ENCODE data around the gene COL5A1.

The COL5A1 gene

DNA sequence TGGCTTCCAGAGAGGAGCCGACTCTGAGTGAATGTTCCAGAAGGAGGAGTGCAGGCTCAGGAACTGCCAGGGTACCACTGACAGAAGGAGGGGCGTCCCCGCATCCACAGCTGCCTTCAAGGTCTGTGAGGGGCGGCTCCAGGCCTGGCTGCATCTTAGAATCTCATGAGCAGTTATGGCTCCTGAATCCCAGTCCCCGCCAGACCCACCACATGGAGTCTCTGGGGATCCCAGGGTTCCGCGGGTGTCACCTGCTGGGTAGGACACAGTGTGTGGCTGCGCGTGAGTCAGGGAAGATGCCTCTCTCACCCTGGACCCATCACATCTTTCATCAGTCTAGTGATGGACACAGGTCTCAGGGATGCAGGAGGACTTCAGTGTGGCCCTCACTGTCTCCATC is 79.2 kb downstream of the COL5A1 start:
- no peak overlapping the region for H3K4me3 ChIP-seq (ENCODE audit: low read depth, low read length)
- TF ChIP-seq, protein P1, sequence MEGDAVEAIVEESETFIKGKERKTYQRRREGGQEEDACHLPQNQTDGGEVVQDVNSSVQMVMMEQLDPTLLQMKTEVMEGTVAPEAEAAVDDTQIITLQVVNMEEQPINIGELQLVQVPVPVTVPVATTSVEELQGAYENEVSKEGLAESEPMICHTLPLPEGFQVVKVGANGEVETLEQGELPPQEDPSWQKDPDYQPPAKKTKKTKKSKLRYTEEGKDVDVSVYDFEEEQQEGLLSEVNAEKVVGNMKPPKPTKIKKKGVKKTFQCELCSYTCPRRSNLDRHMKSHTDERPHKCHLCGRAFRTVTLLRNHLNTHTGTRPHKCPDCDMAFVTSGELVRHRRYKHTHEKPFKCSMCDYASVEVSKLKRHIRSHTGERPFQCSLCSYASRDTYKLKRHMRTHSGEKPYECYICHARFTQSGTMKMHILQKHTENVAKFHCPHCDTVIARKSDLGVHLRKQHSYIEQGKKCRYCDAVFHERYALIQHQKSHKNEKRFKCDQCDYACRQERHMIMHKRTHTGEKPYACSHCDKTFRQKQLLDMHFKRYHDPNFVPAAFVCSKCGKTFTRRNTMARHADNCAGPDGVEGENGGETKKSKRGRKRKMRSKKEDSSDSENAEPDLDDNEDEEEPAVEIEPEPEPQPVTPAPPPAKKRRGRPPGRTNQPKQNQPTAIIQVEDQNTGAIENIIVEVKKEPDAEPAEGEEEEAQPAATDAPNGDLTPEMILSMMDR (IDR thresholded peaks at IDR 0.05; ENCODE audit: insufficient read depth, low read depth, low read length, missing control alignments), result no peak
- no peak for DNase-seq (ENCODE audit: low read depth)

DNA sequence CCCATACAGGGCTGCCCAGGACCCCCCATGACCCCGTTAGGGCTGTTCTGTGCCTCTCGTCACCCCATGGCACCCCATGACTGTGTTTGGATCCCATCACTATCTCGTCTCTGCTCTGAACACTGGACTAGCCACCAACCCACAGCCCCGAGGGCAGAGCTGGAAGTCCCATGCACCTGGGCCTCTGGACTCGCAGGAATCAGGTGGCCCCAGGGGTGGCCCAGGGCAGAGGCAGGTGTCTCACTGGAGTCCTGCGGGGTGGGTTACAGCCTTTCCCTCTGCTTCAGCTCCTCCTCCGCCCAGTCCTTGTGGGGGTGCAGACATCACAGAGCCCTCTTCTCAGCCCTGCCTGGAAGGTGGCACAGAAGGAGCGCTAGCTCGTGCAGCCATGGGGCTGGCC is 79.7 kb downstream of the COL5A1 start:
- DNase-seq (ENCODE audit: low read depth), result no peak
- H3K4me3 ChIP-seq (ENCODE audit: low read depth, low read length), result no peak overlapping the region
- TF ChIP-seq, protein P1 (IDR thresholded peaks at IDR 0.05; ENCODE audit: insufficient read depth, low read depth, low read length, missing control alignments), result no peak

DNA sequence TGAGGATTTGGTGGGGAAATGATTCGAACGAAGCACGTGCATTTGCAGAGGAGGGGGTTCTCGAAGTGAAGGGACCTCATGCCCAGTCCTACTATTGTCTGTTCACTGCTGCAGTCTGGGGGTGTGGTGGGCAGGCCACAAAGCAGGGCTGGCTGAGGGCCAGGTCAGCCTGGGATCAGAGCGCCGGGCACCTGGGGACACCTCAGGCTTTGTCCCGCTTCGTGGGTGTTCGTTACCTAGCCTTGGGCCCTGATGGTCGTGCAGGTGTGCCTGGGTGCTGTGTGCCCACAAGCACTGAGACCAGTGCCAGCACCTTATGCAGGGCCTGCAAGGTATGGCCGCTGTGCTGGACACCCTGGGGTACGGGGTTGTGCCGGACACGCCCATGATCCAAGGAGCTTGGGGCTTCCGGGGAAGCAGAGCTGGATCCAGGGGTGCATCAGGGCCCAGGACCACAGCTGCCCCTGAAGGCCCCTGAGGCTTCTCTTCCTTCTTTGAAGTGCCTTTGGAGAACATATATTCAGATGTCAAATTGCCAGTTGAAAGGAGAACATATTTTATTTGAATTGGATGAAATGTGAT is 80.6 kb downstream of the COL5A1 start:
- no peak for DNase-seq (ENCODE audit: low read depth)
- no peak overlapping the region for H3K4me3 ChIP-seq (ENCODE audit: low read depth, low read length)
- TF ChIP-seq, protein P1 (IDR thresholded peaks at IDR 0.05; ENCODE audit: insufficient read depth, low read depth, low read length, missing control alignments), result no peak

DNA sequence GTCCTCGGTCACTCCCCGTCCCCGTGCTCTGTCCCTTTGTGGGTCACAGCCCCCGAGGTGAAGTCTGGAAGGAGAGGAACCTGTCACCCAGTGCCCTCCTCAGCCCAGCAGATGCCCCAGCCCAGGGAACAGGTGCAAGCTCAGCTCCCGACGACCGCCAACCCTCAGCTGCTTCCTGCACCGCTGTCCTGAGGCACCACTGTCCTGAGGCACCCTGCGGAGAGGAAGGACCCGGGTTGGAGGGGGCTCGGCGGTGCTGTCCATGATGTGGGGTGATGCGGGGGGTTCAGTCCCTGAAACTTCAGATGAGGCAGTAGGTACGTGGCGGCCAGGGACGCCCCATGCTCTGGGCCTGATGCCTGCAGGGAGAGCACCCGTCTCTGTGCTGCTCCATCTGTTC is 81.4 kb downstream of the COL5A1 start:
- no peak overlapping the region for H3K4me3 ChIP-seq (ENCODE audit: low read depth, low read length)
- TF ChIP-seq, protein P1 (IDR thresholded peaks at IDR 0.05; ENCODE audit: insufficient read depth, low read depth, low read length, missing control alignments), result no peak
- no peak for DNase-seq (ENCODE audit: low read depth)

DNA sequence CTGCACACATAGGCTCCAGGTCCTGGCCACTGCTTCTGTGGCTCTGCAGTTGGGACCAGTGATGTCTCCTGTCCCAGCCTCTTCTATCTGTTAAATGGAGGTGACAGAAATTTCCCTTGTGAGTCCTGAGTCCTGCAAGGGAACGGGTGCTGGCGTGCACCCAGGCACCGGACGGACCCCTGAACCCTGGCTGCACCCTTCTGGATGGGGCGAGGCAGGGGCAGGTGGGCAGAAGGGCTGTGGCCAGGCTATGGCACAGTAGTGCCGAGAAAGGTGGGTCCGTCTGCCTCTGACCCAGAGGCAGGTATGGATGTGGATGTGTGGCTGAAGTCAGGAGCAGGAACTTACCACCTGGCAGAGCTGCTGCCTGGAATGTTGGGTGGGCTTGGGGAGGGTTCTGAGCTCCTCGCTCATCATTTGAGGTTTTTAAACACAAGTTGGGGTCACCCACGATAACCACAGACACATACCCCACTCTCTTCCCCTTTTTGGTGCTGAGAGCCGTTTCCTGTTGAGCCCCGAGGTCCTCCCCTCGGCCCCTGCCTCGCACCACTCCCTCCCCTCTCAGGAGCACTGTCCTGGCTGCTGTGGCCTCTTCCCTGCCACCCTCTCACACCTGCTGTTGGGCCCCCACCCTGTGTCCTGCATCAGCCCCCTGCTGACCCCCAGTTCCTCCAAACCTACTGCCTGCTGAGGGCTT is 82.0 kb downstream of the COL5A1 start:
- TF ChIP-seq, protein P1 (IDR thresholded peaks at IDR 0.05; ENCODE audit: insufficient read depth, low read depth, low read length, missing control alignments), result no peak
- no peak overlapping the region for H3K4me3 ChIP-seq (ENCODE audit: low read depth, low read length)
- DNase-seq (ENCODE audit: low read depth), result no peak

GRCh38 chr9:134724202-134724911 is 82.8 kb downstream of the COL5A1 start:
- no peak overlapping the region for H3K4me3 ChIP-seq (ENCODE audit: low read depth, low read length)
- TF ChIP-seq, protein P1 (IDR thresholded peaks at IDR 0.05; ENCODE audit: insufficient read depth, low read depth, low read length, missing control alignments), result no peak
- no peak for DNase-seq (ENCODE audit: low read depth)

Data from GM12865 (cell line).